Astrocyte (in vitro differentiated cells and primary cell): ENCODE results near the gene CABLES1.

ENCODE experiments used
- EZH2 ChIP-seq: IDR thresholded peaks from 2 replicates; pipeline ENCODE4 v1.6.1; 2012; ENCODE audit warnings: mild to moderate bottlenecking, low read length, inconsistent platforms; ENCODE audit not compliant: insufficient read depth
- TF ChIP-seq, protein P1 (sequence below): IDR thresholded peaks from 2 replicates; pipeline ENCODE4 v1.5.1; 2011; ENCODE audit warnings: low read depth, mild to moderate bottlenecking, inconsistent platforms, low read length, moderate library complexity; ENCODE audit not compliant: insufficient read depth

- TF ChIP-seq, protein P1, sequence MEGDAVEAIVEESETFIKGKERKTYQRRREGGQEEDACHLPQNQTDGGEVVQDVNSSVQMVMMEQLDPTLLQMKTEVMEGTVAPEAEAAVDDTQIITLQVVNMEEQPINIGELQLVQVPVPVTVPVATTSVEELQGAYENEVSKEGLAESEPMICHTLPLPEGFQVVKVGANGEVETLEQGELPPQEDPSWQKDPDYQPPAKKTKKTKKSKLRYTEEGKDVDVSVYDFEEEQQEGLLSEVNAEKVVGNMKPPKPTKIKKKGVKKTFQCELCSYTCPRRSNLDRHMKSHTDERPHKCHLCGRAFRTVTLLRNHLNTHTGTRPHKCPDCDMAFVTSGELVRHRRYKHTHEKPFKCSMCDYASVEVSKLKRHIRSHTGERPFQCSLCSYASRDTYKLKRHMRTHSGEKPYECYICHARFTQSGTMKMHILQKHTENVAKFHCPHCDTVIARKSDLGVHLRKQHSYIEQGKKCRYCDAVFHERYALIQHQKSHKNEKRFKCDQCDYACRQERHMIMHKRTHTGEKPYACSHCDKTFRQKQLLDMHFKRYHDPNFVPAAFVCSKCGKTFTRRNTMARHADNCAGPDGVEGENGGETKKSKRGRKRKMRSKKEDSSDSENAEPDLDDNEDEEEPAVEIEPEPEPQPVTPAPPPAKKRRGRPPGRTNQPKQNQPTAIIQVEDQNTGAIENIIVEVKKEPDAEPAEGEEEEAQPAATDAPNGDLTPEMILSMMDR = no peak
- no peak for TF ChIP-seq EZH2
These were observed 105.3 kb downstream of the CABLES1 start for GRCh38 chr18:23240609-23240930.
